Measurements from ENCODE around the gene FHAD1.

Gene FHAD1

GRCh38 chr1:15444468-15445389, 197.7 kb downstream of the FHAD1 start:
- no peak for DNase-seq

DNA sequence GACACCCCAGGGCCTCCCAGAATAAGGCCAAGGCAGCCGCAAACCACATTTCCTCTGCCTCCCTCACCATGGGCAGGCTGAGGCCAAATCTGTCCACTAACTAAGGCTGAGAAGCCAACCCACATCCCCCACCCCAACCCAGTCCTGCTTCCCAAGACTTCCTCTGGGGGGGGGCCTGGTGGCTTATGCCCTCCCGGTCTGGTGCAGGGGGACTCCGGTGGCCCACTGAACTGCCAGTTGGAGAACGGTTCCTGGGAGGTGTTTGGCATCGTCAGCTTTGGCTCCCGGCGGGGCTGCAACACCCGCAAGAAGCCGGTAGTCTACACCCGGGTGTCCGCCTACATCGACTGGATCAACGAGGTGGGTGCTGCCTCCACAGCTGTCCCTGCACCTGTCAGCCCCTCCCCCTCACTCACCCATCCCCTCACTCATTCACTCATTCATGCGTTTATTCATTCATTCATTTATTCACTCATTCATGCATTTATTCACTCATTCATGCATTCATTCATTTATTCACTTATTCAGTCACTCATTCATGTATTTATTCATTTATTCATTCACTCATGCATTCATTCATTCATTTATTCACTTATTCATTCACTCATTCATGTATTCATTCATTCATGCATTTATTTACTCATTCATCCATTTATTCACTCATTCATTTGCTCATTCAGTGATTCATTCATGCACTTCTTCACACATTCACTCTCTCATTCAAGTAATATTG, 198.5 kb downstream of the FHAD1 start:
- DNase-seq: no peak

DNA sequence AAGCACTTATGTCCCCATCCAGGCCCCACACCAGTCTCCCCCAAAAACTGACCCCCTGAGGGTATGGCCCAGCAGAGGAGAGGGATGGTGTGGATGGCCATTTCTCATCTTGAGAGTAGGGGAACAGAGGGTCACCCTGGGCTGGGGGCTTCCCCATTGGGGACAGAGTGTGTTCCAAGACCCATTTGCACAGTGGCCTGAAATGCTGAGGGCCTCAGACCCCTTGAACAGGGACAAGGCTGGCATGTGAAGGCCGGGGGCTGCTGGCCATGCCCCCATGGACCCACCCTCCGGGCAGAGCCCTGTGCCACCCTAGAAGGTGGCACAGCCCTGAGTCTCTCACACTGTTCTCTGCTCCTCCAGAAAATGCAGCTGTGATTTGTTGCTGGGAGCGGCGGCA, 199.2 kb downstream of the FHAD1 start:
- no peak for DNase-seq
